Panc1 (cell line): ENCODE data around the gene DLEU7.

Experiments used
- CTCF ChIP-seq: fragments of 450-650 bp; IDR thresholded peaks from 2 replicates; pipeline ENCODE4 v1.5.1; 2017; ENCODE audit warnings: mild to moderate bottlenecking
- REST ChIP-seq, 2 experiments: IDR thresholded peaks; 2 replicates each; pipeline ENCODE4 v1.6.1; 2011 to 2012; ENCODE audit warnings: low read depth in 2 of 2, control low read depth in 1 of 2, low read length in 1 of 2, mild to moderate bottlenecking in 1 of 2, moderate library complexity in 1 of 2; ENCODE audit not compliant: insufficient read depth in 1 of 2
- TCF7L2 ChIP-seq: IDR thresholded peaks from 2 replicates; pipeline ENCODE4 v1.6.1; 2011; ENCODE audit warnings: mild to moderate bottlenecking, low read depth, low read length, inconsistent platforms

GRCh38 chr13:50783066-50783465 is 60.4 kb downstream of the DLEU7 start:
- TF ChIP-seq CTCF (no peak), REST (IDR thresholded peaks at IDR 0.05; ENCODE audit: insufficient read depth in 1 of 2, low read depth in 2 of 2, low read length in 1 of 2) (no peak), TCF7L2 (no peak)
